IMR-90 (cell line): Measurements from ENCODE around the gene CYP20A1. TPM values are rescaled to one million over a fixed set of nuclear protein-coding genes. Genes with fewer than 3 reads are reported as not detected.
"Not testable (repeated sequence)": the region's sequence is repeated elsewhere in the genome, so short reads cannot be mapped to it uniquely, and the experiment has no call there.

Experiments used
- ATAC-seq: fragments of 200-7000 bp; cut with Tn5 transposase; 2 replicates; pipeline ENCODE4 v1.9.1; 2020; ENCODE audit warnings: low read depth, mild to moderate bottlenecking, moderate library complexity
- BruUV-seq: library from RNA; stranded (reverse); fragments of 400-500 nt; replicated peaks from 2 replicates; lab custom pipeline; 2021; lab: Mats Ljungman, UMichigan
- CTCF ChIA-PET: fragments of 300-600 bp; formaldehyde crosslinking; extraction: SDS; loops from one replicate; lab custom pipeline; 2021; ENCODE audit warnings: antibody characterized with exemption; lab: Yijun Ruan, JAX
- POLR2A ChIA-PET: fragments of 300-600 bp; sonication (Branson Sonifier 250); formaldehyde crosslinking; loops from one replicate; lab custom pipeline; 2022; ENCODE audit warnings: antibody characterized with exemption; ENCODE audit not compliant: unreplicated experiment; lab: Charles Lee
- DNase-seq: peaks from one replicate; pipeline ENCODE4 v3.0.0; 2013
- H2AFZ ChIP-seq: replicated peaks from 2 replicates; pipeline ENCODE3; 2013; ENCODE audit warnings: low read length, mild to moderate bottlenecking; ENCODE audit not compliant: poor library complexity
- H2AK5ac ChIP-seq: 2 replicates; pipeline ENCODE4 v1.6.1; 2013; ENCODE audit warnings: low read depth, low read length, inconsistent platforms
- H2AK9ac ChIP-seq: replicated peaks from 2 replicates; pipeline ENCODE3; 2013; ENCODE audit warnings: mild to moderate bottlenecking, low read depth, low read length, moderate library complexity; ENCODE audit not compliant: poor library complexity
- H2BK120ac ChIP-seq: 2 replicates; pipeline ENCODE4 v1.6.1; 2013; ENCODE audit warnings: low read depth, low read length, inconsistent platforms
- H2BK15ac ChIP-seq: 3 replicates; pipeline ENCODE4 v1.6.1; 2013; ENCODE audit warnings: low read depth, low read length, inconsistent platforms
- H2BK20ac ChIP-seq: 2 replicates; pipeline ENCODE4 v1.6.1; 2013; ENCODE audit warnings: low read depth, mild to moderate bottlenecking, inconsistent platforms, low read length, moderate library complexity
- H2BK5ac ChIP-seq: 2 replicates; pipeline ENCODE4 v1.6.1; 2013; ENCODE audit warnings: mild to moderate bottlenecking, low read depth, low read length, inconsistent platforms; ENCODE audit not compliant: poor library complexity, severe bottlenecking
- H3K14ac ChIP-seq: replicated peaks from 2 replicates; pipeline ENCODE4 v1.6.1; 2013; ENCODE audit warnings: low read depth, low read length, inconsistent platforms
- H3K18ac ChIP-seq: 2 replicates; pipeline ENCODE4 v1.6.1; 2013; ENCODE audit warnings: low read depth, low read length, control low read depth
- H3K23ac ChIP-seq: 2 replicates; pipeline ENCODE4 v1.6.1; 2013; ENCODE audit warnings: low read depth, low read length, inconsistent platforms
- H3K27ac ChIP-seq: 2 replicates; pipeline ENCODE4 v1.5.1; 2013; ENCODE audit warnings: mild to moderate bottlenecking, control low read depth, low read length; ENCODE audit not compliant: insufficient read depth
- H3K27me3 ChIP-seq: 2 replicates; pipeline ENCODE4 v1.6.1; 2013; ENCODE audit warnings: low read length; ENCODE audit not compliant: control insufficient read depth, insufficient read depth
- H3K36me3 ChIP-seq: 2 replicates; pipeline ENCODE4 v1.6.1; 2013; ENCODE audit warnings: low read length, mixed read lengths; ENCODE audit not compliant: control insufficient read depth, insufficient read depth
- H3K4ac ChIP-seq: 2 replicates; pipeline ENCODE4 v1.6.1; 2013; ENCODE audit warnings: low read depth, low read length, inconsistent platforms
- H3K4me1 ChIP-seq: 2 replicates; pipeline ENCODE4 v1.6.1; 2013; ENCODE audit warnings: low read length, mixed read lengths; ENCODE audit not compliant: control insufficient read depth, insufficient read depth
- H3K4me2 ChIP-seq: 2 replicates; pipeline ENCODE4 v1.6.1; 2013; ENCODE audit warnings: low read depth, mild to moderate bottlenecking, control low read depth, low read length, moderate library complexity
- H3K4me3 ChIP-seq: 2 replicates; pipeline ENCODE4 v1.5.1; 2013; ENCODE audit warnings: low read depth, mild to moderate bottlenecking, control low read depth, low read length, moderate library complexity; ENCODE audit not compliant: insufficient read depth
- H3K56ac ChIP-seq: 2 replicates; pipeline ENCODE4 v1.6.1; 2013; ENCODE audit warnings: low read length, inconsistent platforms; ENCODE audit not compliant: insufficient read depth; ENCODE audit errors: extremely low read depth
- H3K79me1 ChIP-seq, 2 experiments: 2 replicates each; pipeline ENCODE4 v1.6.1; 2013; ENCODE audit warnings: low read length in 2 of 2, inconsistent platforms in 1 of 2, low read depth in 1 of 2
- H3K9ac ChIP-seq: 2 replicates; pipeline ENCODE4 v1.6.1; 2013; ENCODE audit warnings: low read depth, low read length, control low read depth
- H3K9me1 ChIP-seq: 2 replicates; pipeline ENCODE4 v1.6.1; 2013; ENCODE audit warnings: low read length, inconsistent platforms; ENCODE audit not compliant: insufficient read depth
- H3K9me3 ChIP-seq: 2 replicates; pipeline ENCODE4 v1.6.1; 2013; ENCODE audit warnings: low read length; ENCODE audit not compliant: control insufficient read depth, insufficient read depth
- H4K20me1 ChIP-seq: 2 replicates; pipeline ENCODE4 v1.6.1; 2013; ENCODE audit warnings: low read length, inconsistent platforms; ENCODE audit not compliant: insufficient read depth
- H4K5ac ChIP-seq: 2 replicates; pipeline ENCODE4 v1.6.1; 2013; ENCODE audit warnings: mild to moderate bottlenecking, low read depth, low read length, control low read depth
- H4K8ac ChIP-seq, 2 experiments: 2 replicates each; pipeline ENCODE4 v1.6.1; 2013; ENCODE audit warnings: low read depth in 2 of 2, low read length in 2 of 2, control low read depth in 1 of 2, inconsistent platforms in 1 of 2
- H4K91ac ChIP-seq: 2 replicates; pipeline ENCODE4 v1.6.1; 2013; ENCODE audit warnings: low read depth, low read length, inconsistent platforms; ENCODE audit not compliant: insufficient read depth
- WGBS, 2 experiments: methylation state at CpG; one replicate each; pipeline versions ENCODE4 v1.1.5 to v1.1.7; 2013; ENCODE audit warnings: missing lambda C conversion rate in 2 of 2; ENCODE audit not compliant: insufficient read length in 1 of 2; ENCODE audit errors: extremely low coverage in 2 of 2; 5-methylcytosine and 5-hydroxymethylcytosine counted together
- dilution Hi-C: fragments of 300-500 bp; cut with HindIII; formaldehyde crosslinking; loops from one replicate; pipeline ENCODE4 v1.14.3; 2018; ENCODE audit warnings: low sequenced_read_pairs; ENCODE audit not compliant: unreplicated experiment
- in situ Hi-C: fragments of 300-500 bp; cut with MboI; formaldehyde crosslinking; loops from 3 replicates; pipeline ENCODE4 v1.14.3; 2019; ENCODE audit warnings: low sequenced_read_pairs, inconsistent platforms, mixed read lengths
- intact Hi-C: fragments of 100-400 bp; cut with micrococcal nuclease; formaldehyde crosslinking; loops from 2 replicates; pipeline ENCODE4 v1.10.0; 2022
- polyA plus RNA-seq, 3 experiments: library from polyadenylated mRNA; depleted of rRNA; stranded (reverse); fragments of >200 nt; gene quantifications; 2 replicates each; pipeline ENCODE4 v1.2.3, GENCODE V29; 2012; ENCODE audit warnings: low replicate concordance in 1 of 3
- total RNA-seq: library from RNA; depleted of rRNA; stranded (reverse); fragments of >200 nt; gene quantifications from 2 replicates; pipeline ENCODE4 v1.2.3, GENCODE V29; 2012

CYP20A1 gene
- total and polyA plus RNA-seq, 2 of the 4 experiments (the other 2 are of a cell fraction): 7.0 to 16.8 TPM

DNA sequence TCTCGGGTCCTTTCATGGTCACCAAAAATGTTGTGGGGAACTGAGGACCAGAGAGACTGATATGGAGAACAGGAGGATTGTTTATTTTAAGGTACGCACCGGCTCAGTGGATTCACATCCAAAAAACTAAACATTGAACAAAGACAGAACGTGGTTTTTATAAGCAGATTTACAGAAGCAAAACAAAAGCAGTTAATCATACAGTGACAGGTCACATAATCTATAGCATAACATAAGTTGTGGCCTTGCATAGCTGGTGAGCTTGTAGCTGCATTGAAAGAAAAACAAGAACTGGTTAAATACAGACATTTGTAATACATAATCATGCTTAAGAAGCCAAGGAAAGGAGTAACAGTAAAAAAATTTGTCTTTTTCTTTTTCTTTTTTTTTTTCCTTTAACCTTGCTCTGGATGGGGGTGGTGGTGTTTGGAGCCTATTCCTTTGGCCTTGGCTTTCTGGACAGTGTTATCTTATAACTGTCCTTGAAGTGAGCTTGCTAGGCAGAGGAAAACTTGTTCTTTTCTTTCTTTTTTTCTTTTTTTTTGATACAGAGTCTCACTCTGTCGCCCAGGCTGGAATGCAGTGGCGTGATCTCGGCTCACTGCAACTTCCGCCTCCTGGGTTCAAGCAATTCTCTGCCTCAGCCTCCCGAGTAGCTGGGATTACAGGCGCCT, 14.7 kb downstream of the CYP20A1 start:
- H3K23ac ChIP-seq, H3K4me3 ChIP-seq, H2BK120ac ChIP-seq, H4K8ac ChIP-seq, H2AFZ ChIP-seq, DNase-seq, H3K4me1 ChIP-seq, POLR2A ChIA-PET, H4K20me1 ChIP-seq, H3K27me3 ChIP-seq, H4K5ac ChIP-seq, H2AK9ac ChIP-seq, H3K18ac ChIP-seq, H2BK15ac ChIP-seq, ATAC-seq, H2AK5ac ChIP-seq, dilution Hi-C loops, H2BK5ac ChIP-seq, H3K9ac ChIP-seq, H3K9me3 ChIP-seq, H3K14ac ChIP-seq, H3K4ac ChIP-seq, H3K9me1 ChIP-seq, H4K91ac ChIP-seq, H3K27ac ChIP-seq, H3K4me2 ChIP-seq, in situ Hi-C loops, H3K56ac ChIP-seq, CTCF ChIA-PET, BruUV-seq, intact Hi-C loops, H2BK20ac ChIP-seq: not testable (repeated sequence)
- H3K79me1 ChIP-seq: peaks cover 11 to 25% of the 10 kb centered on the region in 2 experiments
- no CpG with 5 or more reads among the region's 10 CpGs for WGBS, 2 experiments
- peaks cover 30% of the 10 kb centered on the region for H3K36me3 ChIP-seq
